HG03135 (cell line): ENCODE data around the gene HECW1.
"Not testable (repeated sequence)": the region's sequence is repeated elsewhere in the genome, so short reads cannot be mapped to it uniquely, and the experiment has no call there.

Experiments
- ATAC-seq: cut with Tn5 transposase; IDR thresholded peaks from one replicate; pipeline ENCODE4 v1.9.1; 2021; ENCODE audit warnings: mild to moderate bottlenecking, moderate library complexity; ENCODE audit not compliant: unreplicated experiment

HECW1 gene

DNA sequence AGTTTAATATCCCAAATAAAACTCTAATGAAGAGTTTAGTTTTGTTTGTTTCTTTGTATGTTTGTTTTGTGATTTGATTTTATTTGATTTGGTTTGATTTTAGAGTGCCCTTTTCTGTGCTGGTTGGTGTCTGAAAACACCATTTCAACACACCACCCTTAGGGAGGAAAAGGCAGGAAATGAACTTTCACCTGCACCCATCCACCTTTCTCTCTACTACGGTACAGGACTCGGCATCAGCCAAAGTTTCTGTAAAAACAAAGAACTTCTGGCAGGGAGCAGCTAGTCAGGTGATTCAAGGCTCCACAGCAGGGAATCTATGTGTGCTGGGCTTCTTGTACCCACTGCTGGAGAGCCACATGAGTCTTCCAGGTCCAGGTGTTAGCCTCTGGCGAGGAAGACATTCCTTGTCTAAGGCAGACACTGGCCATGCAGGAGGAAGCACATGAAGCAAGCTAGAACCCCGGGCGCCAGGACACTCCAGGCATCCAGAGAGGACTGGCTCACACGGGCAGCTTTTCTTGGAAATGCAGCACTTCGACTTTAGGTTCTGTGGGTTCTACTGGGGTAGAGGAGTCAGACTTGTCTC, 448.4 kb downstream of the HECW1 start:
- ATAC-seq = no peak

DNA sequence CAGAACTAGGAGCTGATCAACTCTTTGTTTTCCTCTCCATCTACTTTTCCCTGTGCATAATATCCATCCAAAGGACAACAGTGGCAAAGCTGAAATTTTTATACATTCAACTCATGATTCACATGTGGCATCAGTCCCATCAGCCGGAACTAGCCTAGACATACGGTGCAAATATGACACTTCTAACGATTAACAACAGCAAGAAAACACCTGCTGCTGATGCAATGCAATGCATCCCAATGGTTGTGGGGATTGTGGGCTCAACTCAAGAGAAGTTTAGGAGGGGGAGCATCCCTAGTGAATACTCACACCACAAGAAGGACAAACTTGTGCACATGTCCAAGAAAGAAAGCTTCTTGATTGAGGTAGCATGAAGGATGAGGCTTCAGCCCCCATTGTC, 449.9 kb downstream of the HECW1 start:
- ATAC-seq = no peak

DNA sequence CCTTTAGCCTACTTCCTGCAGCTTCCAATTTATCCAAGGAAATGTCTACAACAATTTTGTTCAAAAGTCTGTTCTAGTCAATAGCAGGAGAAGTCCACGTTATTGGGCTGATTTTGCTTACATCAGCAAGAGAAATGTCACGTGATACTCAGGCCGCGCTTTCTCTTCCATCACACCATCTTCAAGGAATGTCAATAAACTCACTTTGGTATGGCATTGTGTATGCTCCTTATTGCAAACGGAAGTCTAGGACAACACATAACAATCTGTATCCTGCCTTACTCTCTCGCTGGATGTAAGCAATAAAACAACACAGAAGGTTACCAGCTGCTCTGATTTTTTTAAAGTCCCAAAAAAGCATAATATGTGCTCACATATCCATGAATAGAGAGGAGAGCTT, 453.3 kb downstream of the HECW1 start:
- no peak for ATAC-seq

DNA sequence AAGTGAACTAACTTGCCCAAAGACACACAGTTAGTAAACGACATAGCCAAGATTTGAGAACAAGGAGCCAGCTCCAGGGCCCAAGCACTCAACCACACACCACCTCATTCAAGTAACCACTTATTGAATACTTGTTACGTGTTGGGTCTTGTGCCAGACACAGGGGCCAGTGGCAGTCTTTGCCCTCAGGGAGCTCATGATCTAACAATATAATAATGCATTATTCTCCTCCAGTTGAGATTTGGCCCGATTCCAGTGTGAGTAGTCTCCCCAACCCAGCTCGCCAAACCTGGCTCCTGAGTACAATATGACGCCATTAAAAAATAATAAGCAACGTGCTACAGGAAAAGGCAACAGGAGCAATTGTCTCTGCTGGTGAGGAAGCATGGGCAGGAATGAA, 456.1 kb downstream of the HECW1 start:
- ATAC-seq = no peak

DNA sequence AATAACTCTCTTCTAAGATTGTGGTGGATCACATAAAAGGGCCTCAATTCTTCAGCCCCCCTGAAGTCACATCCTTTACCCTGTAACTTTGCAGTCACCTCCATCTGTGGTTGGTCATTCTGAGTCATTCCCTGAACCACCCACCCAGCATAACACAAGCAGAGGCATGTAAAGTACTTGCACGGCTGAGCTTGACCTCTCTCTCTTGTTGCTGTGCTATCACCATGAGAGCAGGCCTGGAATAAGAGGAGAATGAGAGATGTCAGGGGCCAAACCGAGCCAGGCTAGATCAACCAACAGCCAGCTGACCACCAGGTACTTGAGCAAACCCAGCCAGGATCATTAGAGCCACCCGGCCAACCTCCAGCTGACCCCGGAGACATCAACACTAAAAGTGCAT, 457.0 kb downstream of the HECW1 start:
- no peak for ATAC-seq

DNA sequence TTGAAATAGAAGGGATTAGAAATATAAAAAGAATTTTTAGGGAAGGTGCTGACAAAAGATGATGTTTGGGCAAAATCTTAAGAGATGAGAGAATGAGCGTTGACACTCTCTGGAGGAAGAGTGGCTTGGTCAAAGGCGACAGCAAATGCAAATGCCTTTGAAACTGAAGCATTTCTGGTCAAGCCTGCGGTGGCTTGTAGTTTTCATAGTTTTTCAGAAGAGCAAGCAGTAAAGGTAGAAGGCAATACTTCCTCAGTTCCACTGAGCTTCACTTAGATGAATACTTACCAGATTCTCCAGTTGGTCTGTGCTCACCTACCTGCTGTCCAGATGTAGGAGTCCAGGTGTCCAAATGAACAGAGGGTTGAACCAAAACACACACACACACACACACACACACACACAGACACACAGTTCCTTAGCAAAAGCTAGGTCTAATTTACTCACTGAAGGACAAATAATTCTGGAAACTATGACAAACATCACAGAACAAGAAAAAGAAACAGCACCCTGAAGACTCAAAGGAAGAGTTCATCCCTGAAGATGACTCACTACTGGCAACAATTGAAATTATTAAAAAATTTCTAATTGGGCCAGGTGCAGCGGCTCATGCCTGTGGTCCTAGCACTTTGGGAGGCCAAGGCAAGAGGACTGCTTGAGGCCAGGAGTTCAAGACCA, 458.4 kb downstream of the HECW1 start:
- ATAC-seq = no peak

DNA sequence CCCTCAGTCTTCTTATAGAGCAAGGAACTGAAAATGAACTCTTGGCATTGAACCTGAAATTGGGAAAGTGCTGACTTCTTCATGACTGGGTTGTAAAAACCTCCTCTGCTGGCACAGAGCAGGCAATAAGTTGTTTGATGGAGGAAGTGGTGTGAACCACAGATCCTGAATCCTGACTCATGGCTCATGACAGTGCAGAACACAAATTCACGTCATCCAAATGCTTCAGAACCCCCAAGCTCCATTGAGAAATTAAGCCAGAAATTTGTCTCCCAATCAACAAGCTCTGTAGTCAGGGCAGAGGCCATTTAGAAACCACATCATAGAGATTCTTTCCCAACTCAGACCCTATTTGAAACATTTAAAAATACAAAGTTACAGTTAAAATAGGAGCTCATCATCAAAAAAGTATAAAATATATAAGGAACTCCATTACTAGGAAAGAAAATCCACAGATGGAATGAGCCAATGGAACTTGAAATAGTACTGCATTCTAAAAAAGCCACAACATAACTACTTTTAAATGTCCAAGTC, 460.1 kb downstream of the HECW1 start:
- no peak for ATAC-seq

DNA sequence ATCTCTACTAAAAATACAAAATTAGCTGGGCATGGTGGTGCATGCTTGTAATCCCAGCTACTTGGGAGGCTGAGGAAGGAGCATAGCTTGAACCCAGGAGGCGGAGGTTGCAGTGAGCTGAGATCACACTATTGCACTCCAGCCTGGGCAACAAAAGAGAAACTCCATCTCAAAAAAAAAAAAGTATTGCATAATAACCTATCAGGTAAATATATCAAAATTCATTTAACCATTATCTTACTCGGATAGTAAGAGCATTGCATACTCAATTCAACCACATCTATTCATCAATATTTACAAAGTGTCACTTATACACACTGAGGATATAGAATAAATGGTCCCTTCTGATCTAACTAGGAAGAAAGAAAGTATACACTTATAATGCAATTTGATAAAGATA, 461.4 kb downstream of the HECW1 start:
- not testable (repeated sequence) for ATAC-seq

DNA sequence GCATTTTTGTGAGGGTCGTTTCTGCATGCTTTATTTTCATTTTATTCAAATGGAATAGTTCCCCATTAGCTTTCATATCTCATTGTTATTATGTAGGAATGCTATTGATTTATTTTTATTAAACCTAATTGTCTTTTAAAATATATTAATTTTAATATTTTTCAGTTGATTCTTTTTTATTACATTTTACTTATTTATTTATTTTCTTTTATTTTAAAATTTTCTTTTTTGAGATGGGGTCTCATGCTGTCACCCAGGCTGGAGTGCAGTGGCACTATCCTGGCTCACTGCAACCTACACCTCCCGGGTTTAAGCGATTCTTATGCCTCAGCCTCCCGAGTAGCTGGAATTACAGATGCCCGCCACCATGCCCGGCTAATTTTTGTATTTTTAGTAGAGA, 463.1 kb downstream of the HECW1 start:
- ATAC-seq = no peak

DNA sequence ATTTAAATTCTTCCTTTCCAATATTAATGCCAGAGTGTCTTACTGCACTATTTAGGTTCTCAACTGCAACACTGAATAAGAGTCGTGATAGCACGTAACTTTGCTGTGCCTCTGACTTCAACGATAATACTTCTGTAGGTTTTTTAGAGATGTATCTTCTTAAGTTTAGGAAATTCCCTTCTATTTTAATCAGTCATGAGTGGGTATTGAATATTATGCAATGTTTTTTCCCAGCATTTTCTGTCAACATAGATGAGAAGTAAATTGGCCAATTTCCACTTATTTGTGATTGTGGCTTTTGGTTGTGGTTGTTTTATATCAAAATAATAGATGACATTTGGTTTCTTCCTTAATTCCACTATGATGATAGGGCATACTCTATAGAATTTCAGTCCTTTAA, 463.8 kb downstream of the HECW1 start:
- no peak for ATAC-seq

DNA sequence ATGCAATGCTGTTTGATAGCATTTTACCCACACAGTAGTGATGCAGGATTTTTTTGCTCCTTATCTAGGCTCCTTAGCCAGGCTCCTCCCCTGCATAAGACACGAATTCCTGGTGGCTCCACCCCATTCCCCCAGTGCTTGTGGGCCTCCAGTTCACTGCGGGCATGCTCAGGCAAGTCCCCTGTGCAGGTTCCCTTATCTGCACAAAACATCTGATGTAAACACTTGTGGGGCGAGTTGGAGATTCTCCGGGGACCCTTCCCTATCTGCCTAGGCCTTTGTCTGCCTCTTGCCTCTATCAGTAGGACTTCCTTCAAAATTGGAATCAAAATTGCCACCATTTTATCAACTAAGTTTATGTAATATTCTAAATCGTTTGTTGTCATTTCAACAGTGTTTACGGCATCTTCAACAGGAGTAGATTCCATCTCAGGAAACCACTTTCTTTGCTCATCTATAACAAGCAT, 465.1 kb downstream of the HECW1 start:
- no peak for ATAC-seq

DNA sequence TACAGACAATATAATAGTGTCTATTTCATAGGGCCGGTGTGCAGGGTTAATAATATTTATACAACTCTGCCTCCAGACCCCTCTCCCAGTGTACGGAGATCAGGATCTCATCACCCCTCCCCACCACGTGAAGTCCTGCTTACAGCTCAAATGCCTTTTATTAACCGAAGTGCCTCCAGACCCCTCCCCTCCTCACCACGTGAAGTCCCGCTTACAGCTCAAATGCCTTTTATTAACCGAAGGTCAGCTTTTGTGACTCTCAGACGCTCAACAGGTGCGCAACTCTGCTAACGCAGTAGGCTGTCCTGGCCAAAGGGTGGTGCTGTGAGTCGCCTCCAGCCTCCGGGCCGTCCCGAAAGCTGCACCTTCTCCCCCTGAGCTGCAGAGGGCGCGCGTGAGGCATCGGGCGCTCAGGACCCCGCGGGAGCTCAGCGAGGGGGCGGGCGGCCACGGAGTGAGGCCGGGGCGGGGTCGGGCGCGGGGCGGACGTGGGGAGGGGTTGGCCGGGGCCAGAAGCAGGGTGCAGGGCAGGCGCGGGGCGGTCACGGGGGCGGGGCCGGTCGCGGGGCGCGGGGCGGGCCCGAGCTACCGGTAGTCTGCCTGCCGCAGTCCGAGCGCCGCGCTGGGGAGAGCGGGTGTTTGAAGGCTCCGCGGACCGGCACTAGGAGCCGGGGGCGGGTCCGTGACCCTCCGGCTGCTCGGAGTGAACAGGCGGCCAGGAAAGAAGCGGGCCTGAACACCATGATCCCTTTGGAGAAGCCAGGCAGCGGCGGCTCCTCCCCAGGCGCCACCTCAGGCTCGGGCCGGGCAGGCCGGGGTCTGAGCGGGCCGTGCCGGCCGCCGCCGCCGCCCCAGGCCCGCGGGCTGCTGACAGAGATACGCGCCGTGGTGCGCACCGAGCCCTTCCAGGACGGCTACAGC, 470.3 kb downstream of the HECW1 start, which contains the start of gene STK17A:
Gene STK17A, plus strand, starts transcription at position 606 of the 921 bp plus-strand sequence. Its CDS starts 136 bp downstream, at position 742.
- ATAC-seq = peak; percentile 62

DNA sequence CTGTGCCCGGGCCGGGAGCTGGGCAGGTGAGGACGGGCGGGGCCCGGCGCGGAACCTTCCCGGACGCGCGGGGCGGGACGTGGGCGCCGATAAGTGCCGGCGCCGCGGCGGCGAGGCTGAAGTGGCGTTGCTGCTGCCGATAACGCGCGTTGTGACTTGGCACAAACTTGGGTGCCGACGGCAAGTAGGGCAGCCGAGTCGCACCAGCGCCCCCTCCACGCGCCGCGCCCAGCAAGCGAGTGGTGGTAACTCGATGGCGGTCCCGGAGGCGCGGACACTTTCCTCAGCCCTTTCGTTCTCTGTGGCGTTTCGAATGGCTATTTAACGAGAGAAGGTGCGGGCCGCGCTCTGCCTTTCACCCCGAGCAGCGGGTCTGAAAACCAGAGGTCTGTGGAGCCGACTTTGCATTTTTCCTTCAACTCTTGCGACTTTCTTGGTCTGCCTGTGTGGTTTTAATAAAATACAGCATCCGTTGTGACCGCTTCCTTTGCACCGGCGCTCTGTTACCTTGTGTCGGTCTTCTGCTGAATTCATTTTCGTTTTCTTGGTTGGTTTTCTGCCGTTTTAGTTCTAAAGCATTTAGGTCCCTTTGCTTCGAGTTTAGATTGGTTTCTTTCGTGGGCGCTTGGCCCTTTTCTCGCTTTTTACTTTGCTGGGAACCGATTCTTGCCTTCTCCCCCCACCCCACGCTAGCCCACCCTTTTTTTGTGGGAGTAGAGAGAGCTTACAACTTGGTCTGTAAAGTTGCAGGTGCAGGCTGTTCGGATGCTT, 471.2 kb downstream of the HECW1 start:
- peak; percentile 28 for ATAC-seq

DNA sequence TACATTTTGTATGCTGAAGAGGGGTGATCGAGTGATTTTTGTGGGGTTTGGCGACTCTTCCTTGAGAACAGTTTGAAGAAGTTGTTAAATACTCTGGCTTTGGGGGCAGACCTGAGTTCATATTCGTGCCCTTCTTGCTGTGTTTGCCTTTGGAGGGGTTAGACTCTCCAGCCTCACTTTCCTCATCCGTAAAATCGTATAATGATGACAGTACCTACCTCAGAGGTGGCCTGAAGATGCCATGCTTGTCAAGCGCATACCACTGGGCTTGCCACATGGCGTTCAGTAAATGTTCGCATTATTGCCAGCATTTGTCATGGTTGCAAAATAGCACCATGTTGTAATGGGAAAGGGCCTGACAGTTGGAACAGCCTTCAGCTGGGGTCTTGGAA, 471.7 kb downstream of the HECW1 start:
- ATAC-seq = no peak

DNA sequence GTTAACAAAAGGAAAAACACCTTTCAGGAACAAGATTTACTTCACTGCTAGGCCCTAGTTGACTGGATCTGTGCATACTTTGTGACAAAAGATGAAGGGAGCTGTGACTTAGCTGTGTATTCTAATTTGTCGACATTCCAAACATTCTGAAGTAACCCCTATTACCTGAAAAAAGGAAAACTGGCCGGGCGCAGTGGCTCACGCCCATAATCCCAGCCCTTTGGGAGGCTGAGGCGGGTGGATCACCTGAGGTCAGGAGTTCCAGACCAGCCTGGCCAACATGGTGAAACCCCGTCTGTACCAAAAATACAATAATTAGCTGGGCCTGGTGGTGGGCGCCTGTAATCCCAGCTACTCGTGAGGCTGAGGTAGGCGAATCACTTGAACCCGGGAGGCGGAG, 472.3 kb downstream of the HECW1 start:
- ATAC-seq = not testable (repeated sequence)

DNA sequence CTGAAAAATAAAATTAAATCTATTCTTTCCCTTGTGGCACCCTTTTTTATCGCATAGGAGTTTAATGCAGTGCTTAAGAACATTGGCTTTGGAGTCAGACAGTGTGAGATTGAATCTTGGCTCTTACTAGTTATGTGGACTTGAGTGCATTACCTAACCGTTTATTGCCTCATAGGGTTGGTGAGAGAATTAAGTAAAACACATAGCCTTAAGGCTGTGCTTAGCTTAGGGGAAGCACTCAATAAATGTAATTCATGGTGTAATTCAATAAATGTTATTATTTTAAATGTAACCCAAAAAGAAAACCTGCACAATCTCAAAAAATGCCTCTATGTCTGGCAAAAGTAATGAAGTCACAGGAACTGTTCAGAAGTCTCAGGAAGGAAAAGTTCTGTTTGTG, 473.1 kb downstream of the HECW1 start:
- ATAC-seq = no peak

DNA sequence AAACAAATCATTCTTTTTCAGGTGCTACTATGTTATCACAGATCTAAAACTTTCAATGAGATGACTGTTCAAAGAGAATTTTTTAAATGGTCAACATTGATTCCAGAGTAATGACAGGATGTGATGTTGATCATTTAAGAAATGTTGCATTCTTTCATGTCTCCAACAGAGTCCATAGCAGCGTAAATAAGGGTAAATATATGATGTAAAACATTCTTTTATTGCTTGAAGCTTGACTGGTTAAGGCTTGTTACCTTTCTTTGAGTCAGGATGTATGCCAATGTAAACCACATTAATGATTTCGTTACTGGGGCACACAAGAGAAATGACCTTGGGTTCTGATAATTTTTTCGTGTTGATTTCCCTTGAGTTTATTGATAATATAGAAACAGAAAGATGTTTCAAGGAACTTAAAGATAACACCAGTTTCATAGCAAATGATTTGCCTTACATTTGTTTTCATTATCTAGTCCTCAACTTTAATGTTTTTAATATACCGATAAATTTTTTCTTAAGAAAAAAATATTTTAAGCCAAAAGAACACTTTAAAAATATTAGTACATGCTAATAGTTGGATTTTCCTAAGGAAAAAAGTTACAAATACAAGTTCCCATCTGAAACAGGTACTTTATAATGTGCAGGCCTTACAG, 473.9 kb downstream of the HECW1 start:
- ATAC-seq = no peak

DNA sequence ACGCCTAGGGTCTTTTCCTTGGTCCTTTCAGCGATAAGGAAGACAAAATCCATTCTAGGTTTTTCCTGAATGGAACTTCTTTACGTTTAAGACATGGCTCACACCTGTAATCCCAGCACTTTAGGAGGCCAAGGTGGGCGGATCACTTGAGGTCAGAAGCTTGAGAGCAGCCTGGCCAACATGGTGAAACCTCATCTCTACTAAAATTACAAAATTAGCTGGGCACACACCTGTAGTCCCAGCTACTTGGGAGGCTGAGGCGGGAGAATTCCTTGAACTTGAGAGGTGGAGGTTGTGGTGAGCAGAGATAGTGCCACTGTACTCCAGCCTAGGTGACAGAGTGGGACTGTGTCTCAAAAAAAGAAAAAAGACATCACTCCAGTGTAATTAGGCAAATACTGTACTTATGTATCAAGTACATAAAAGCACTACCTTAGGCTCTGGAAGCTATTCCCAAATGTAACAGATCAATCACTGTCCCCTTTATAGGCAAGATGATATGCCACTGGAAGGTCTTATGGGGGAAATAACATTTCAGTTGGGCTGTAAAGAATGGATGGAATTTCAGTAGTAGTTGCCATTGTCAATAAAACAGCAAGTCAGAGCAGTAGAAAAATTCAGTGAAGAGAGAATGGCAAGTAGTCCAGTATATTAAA, 476.2 kb downstream of the HECW1 start:
- no peak for ATAC-seq

DNA sequence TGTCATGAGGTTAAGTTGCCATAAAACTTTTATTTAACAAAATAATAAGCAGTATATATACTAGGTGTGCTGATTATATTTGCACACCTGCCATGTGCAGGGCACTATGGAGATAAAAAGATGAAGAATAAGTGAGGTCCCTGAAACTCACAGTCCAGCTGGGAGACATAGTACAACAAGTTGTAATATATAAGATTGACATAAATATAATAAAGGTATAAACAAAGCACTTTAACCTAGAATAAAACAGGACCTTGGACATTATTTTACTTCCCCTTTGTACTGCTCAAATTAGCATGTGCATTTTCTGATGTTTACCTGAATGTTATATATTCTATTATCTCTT, 476.7 kb downstream of the HECW1 start:
- no peak for ATAC-seq

DNA sequence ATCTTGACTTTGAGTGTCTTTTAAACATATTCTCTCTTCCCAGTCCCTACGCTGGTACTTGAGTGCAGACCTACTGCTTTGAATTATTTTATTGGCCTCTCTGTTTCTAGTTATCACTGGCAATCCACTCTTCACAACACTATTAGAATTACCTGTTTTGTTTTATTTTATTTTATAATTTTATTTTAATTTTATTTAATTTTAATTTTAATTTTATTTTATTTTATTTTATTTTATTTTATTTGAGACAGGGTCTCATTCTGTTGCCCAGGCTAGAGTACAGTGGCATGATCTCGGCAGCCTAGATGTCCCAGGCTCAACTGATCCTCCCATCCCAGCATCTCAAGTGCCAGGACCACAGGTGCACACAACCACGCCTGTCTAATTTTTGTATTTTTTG, 477.3 kb downstream of the HECW1 start:
- no peak for ATAC-seq
